Measurements from ENCODE around the gene CFLAR. TPM values are rescaled to one million over a fixed set of nuclear protein-coding genes. Genes with fewer than 3 reads are reported as not detected.

CFLAR gene
- total RNA-seq, 1 experiment from 2014 or later = 70.1 TPM

GRCh38 chr2:201072201-201072530 lies 43.8 kb upstream of the CFLAR start:
- ChIA-PET CTCF (interaction anchor here (0.6 to 1.6 kb wide), 5 partner anchors 13 to 167 kb away, joined by 4 to 6 read pairs (median 5); no protein-coding TSS in a partner anchor), POLR2A (interaction anchor here (0.7 to 7.8 kb wide), 22 partner anchors 38 to 359 kb away, joined by 3 to 175 read pairs (median 8); partner anchors contain the start of genes CFLAR, CLK1, NIF3L1 and ORC2)
- Mint-ChIP-seq H3K9me3 (ENCODE audit: unreplicated experiment) (no peaks in the 10 kb centered on the region), H3K27ac (ENCODE audit: low read depth, unreplicated experiment) (peak overlapping the region; percentile 89), H3K36me3 (ENCODE audit: insufficient read depth, unreplicated experiment) (peaks cover 13% of the 10 kb centered on the region), H3K4me1 (ENCODE audit: insufficient read depth, unreplicated experiment) (peaks cover 25% of the 10 kb centered on the region), H3K27me3 (ENCODE audit: insufficient read depth, unreplicated experiment) (no peaks in the 10 kb centered on the region), H3K4me3 (ENCODE audit: unreplicated experiment) (peak overlapping the region; percentile 81)
- DNase-seq (ENCODE audit: unreplicated experiment) = no peak
- TSS peak; percentile 85 for BruUV-seq (replicated peaks)
- intact Hi-C loops (cut with micrococcal nuclease) = loop anchor here (2.0 kb wide), 1 partner anchor 79 kb away; no protein-coding TSS in a partner anchor
- no peak for TF ChIP-seq CTCF (IDR thresholded peaks at IDR 0.05; ENCODE audit: unreplicated experiment)

- intact Hi-C loops (cut with micrococcal nuclease) = loop anchor here (2.0 kb wide), 1 partner anchor 78 kb away; no protein-coding TSS in a partner anchor
- ChIA-PET CTCF (interaction anchor here (1.1 to 1.6 kb wide), 3 partner anchors 12 to 159 kb away, joined by 4 to 6 read pairs (median 4); no protein-coding TSS in a partner anchor), POLR2A (interaction anchor here (1.2 to 7.8 kb wide), 8 partner anchors 44 to 209 kb away, joined by 5 to 175 read pairs (median 39); partner anchors contain the start of genes CFLAR, CLK1, NIF3L1 and ORC2)
- Mint-ChIP-seq H3K4me3 (ENCODE audit: unreplicated experiment) (peak overlapping the region; percentile 81), H3K27me3 (ENCODE audit: insufficient read depth, unreplicated experiment) (no peaks in the 10 kb centered on the region), H3K27ac (ENCODE audit: low read depth, unreplicated experiment) (no peak overlapping the region), H3K4me1 (ENCODE audit: insufficient read depth, unreplicated experiment) (peaks cover 25% of the 10 kb centered on the region), H3K9me3 (ENCODE audit: unreplicated experiment) (no peaks in the 10 kb centered on the region), H3K36me3 (ENCODE audit: insufficient read depth, unreplicated experiment) (peaks cover 13% of the 10 kb centered on the region)
- BruUV-seq (replicated peaks) = no TSS peak
- DNase-seq (ENCODE audit: unreplicated experiment) = no peak
- TF ChIP-seq CTCF (IDR thresholded peaks at IDR 0.05; ENCODE audit: unreplicated experiment) = no peak
These were observed 42.9 kb upstream of the CFLAR start for GRCh38 chr2:201073071-201073470.

- POLR2A ChIA-PET = interaction anchor here (0.8 to 7.8 kb wide), 3 partner anchors 14 to 83 kb away, joined by 3 to 175 read pairs (median 3); partner anchors contain the start of gene CFLAR
- no peaks in the 10 kb centered on the region for H3K9me3 Mint-ChIP-seq (ENCODE audit: unreplicated experiment)
- CTCF ChIA-PET = interaction anchor here (0.6 to 1.7 kb wide), 2 partner anchors 157 to 194 kb away, joined by 3 to 5 read pairs; no protein-coding TSS in a partner anchor
- H3K4me1 Mint-ChIP-seq (ENCODE audit: insufficient read depth, unreplicated experiment) = peaks cover 11% of the 10 kb centered on the region
- peaks cover 23% of the 10 kb centered on the region for H3K36me3 Mint-ChIP-seq (ENCODE audit: insufficient read depth, unreplicated experiment)
- no peak overlapping the region for H3K27ac Mint-ChIP-seq (ENCODE audit: low read depth, unreplicated experiment)
- DNase-seq (ENCODE audit: unreplicated experiment) = no peak
- no peak for TF ChIP-seq CTCF (IDR thresholded peaks at IDR 0.05; ENCODE audit: unreplicated experiment)
- intact Hi-C loops (cut with micrococcal nuclease) = no loop called here
- no peaks in the 10 kb centered on the region for H3K27me3 Mint-ChIP-seq (ENCODE audit: insufficient read depth, unreplicated experiment)
- no peak overlapping the region for H3K4me3 Mint-ChIP-seq (ENCODE audit: unreplicated experiment)
- no TSS peak for BruUV-seq (replicated peaks)
These were observed 41.0 kb upstream of the CFLAR start for GRCh38 chr2:201074996-201075395.

GRCh38 chr2:201084863-201085262 lies 31.1 kb upstream of the CFLAR start:
- POLR2A ChIA-PET = no interaction called here
- H3K4me1 Mint-ChIP-seq (ENCODE audit: insufficient read depth, unreplicated experiment) = no peaks in the 10 kb centered on the region
- DNase-seq (ENCODE audit: unreplicated experiment) = no peak
- intact Hi-C loops (cut with micrococcal nuclease) = no loop called here
- no peak for TF ChIP-seq CTCF (IDR thresholded peaks at IDR 0.05; ENCODE audit: unreplicated experiment)
- peaks cover 89% of the 10 kb centered on the region for H3K36me3 Mint-ChIP-seq (ENCODE audit: insufficient read depth, unreplicated experiment)
- no TSS peak for BruUV-seq (replicated peaks)
- CTCF ChIA-PET = interaction anchor here (1.3 kb wide), 1 partner anchor 13 kb away, joined by 4 read pairs; the partner anchor contains the start of genes HYCC2 and NDUFB3
- H3K4me3 Mint-ChIP-seq (ENCODE audit: unreplicated experiment) = no peak overlapping the region
- no peaks in the 10 kb centered on the region for H3K27me3 Mint-ChIP-seq (ENCODE audit: insufficient read depth, unreplicated experiment)
- no peaks in the 10 kb centered on the region for H3K9me3 Mint-ChIP-seq (ENCODE audit: unreplicated experiment)
- no peak overlapping the region for H3K27ac Mint-ChIP-seq (ENCODE audit: low read depth, unreplicated experiment)

Data from MCF 10A (cell line).